Fibroblast of mammary gland (primary cell): ENCODE measurements around the gene CITED1.

ENCODE experiments used
- DNase-seq: peaks from one replicate; pipeline ENCODE4 v3.0.0-alpha.2; 2010; ENCODE audit warnings: low read depth
- H3K4me3 ChIP-seq: 2 replicates; pipeline ENCODE4 v1.5.1; 2011; ENCODE audit warnings: low read depth, mild to moderate bottlenecking, low read length, moderate library complexity; ENCODE audit not compliant: control insufficient read depth
- CTCF ChIP-seq: conservative IDR thresholded peaks from 2 replicates; pipeline ENCODE4 v1.5.1; 2011; ENCODE audit warnings: low read depth, low read length, inconsistent platforms; ENCODE audit not compliant: control insufficient read depth, insufficient read depth

CITED1 gene

GRCh38 chrX:72260448-72260847 lies 45.3 kb downstream of the CITED1 start:
- no peak for TF ChIP-seq CTCF
- H3K4me3 ChIP-seq, result no peak overlapping the region
- no peak for DNase-seq

GRCh38 chrX:72258174-72258573 lies 47.5 kb downstream of the CITED1 start:
- no peak for TF ChIP-seq CTCF
- no peak overlapping the region for H3K4me3 ChIP-seq
- DNase-seq, result peak; percentile 91

GRCh38 chrX:72255864-72256263 lies 49.9 kb downstream of the CITED1 start:
- DNase-seq, result no peak
- no peak overlapping the region for H3K4me3 ChIP-seq

GRCh38 chrX:72255445-72255844 lies 50.3 kb downstream of the CITED1 start:
- no peak for DNase-seq
- H3K4me3 ChIP-seq, result no peak overlapping the region
- no peak for TF ChIP-seq CTCF

More at GRCh38 chrX:72255864-72256263, 49.9 kb downstream of the CITED1 start:
- no peak for TF ChIP-seq CTCF

DNA sequence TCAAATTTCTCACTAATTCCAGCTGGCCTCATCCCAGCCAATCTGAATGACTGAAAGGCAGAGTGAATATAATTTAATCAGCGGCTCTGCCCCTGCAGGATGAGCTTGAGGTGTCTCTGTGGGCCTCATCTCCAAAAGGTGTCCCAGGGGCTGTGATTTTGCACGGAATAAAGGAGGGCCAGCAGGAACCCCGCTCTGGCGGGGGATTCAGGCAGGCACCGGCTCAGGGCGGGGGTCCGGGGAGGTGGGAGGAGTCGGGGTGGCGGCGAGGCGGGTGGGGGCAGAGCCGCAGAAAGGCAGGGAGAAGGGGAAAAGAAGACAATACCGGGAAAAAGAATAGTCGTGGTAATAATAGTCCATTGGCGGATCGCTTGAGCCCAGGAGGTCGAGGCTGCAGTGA lies 50.9 kb downstream of the CITED1 start:
- H3K4me3 ChIP-seq, result no peak overlapping the region
- no peak for TF ChIP-seq CTCF
- no peak for DNase-seq

GRCh38 chrX:72253686-72254085 lies 52.0 kb downstream of the CITED1 start:
- TF ChIP-seq CTCF, result no peak
- H3K4me3 ChIP-seq, result no peak overlapping the region
- no peak for DNase-seq
